ENCODE measurements around the gene EPHA6.

DNA sequence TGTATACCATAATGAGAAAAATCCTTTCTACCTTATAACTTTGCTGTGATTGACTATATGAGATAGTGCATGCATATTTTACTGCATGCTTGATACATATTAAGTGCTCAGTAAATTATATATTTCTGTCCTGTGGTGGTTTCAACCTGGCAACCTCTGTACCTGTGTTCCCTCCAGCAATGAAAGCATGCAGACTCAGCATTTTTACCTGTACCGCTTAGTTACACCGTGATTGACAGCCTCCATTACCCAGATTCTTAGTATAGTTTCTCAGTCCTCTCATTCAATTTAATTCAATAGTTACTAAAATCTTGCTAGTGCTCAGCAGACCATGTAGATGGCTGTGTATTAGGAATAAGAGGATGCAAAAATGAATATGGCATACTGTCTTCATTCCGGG, 386.0 kb downstream of the EPHA6 start:
- TF ChIP-seq, protein P1, sequence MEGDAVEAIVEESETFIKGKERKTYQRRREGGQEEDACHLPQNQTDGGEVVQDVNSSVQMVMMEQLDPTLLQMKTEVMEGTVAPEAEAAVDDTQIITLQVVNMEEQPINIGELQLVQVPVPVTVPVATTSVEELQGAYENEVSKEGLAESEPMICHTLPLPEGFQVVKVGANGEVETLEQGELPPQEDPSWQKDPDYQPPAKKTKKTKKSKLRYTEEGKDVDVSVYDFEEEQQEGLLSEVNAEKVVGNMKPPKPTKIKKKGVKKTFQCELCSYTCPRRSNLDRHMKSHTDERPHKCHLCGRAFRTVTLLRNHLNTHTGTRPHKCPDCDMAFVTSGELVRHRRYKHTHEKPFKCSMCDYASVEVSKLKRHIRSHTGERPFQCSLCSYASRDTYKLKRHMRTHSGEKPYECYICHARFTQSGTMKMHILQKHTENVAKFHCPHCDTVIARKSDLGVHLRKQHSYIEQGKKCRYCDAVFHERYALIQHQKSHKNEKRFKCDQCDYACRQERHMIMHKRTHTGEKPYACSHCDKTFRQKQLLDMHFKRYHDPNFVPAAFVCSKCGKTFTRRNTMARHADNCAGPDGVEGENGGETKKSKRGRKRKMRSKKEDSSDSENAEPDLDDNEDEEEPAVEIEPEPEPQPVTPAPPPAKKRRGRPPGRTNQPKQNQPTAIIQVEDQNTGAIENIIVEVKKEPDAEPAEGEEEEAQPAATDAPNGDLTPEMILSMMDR (IDR thresholded peaks at IDR 0.05), result no peak
- TF ChIP-seq POLR2A (IDR thresholded peaks at IDR 0.05), result no peak
